ENCODE results near the gene MORN4. TPM values are rescaled to one million over a fixed set of nuclear protein-coding genes. Genes with fewer than 3 reads are reported as not detected.

The MORN4 gene
- total and polyA plus RNA-seq, 2 of the 13 experiments (the other 11 are each of a cell fraction or from before 2014, with no cell fraction given): 3.4 to 9.1 TPM

DNA sequence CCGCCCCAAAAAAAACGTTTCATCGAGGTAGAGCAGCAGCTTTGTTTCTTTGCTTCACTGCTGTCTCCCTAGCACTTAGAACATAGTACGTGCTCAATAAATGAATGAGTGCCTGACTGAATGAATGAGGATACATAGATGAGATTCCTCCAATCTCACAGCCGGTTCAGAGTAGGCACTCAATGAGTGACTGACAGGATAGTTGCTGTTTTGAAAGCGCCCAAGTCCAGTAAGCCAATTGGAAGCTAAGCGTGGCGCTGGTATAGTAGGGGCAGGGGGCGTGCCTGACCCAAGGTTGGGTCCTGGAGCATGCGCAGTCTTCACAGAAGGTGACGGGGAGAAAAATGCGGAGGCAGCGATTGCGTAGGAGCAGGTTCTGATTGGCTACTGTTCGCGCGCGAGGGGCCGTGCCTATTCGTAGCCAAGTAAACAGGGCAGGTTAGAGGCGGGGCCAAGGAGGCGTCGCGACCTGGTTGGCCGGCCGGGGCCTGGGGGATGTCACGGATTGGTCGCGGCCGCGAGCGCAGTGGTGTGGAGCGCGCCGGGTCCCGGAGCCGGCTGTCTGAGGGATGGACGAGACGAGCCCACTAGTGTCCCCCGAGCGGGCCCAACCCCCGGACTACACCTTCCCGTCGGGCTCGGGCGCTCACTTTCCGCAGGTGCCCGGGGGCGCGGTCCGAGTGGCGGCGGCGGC is 7.0 kb upstream of the MORN4 start, which contains the start of gene PI4K2A (continued):
- TF ChIP-seq, protein P1, sequence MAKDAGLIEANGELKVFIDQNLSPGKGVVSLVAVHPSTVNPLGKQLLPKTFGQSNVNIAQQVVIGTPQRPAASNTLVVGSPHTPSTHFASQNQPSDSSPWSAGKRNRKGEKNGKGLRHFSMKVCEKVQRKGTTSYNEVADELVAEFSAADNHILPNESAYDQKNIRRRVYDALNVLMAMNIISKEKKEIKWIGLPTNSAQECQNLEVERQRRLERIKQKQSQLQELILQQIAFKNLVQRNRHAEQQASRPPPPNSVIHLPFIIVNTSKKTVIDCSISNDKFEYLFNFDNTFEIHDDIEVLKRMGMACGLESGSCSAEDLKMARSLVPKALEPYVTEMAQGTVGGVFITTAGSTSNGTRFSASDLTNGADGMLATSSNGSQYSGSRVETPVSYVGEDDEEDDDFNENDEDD (CRISPR knock-in tag; IDR thresholded peaks at IDR 0.05; ENCODE audit: borderline replicate concordance): peak; percentile 86; the same call in 1 of the 2 replicates
- no peak for TF ChIP-seq ZNF850 (CRISPR knock-in tag; conservative IDR thresholded peaks at IDR 0.05)
- peak; percentile 15; the same call in 1 of the 2 replicates for TF ChIP-seq ARID5B (CRISPR knock-in tag; IDR thresholded peaks at IDR 0.05)
- TF ChIP-seq NBN (conservative IDR thresholded peaks at IDR 0.05): no peak
- TF ChIP-seq PREB (CRISPR knock-in tag; IDR thresholded peaks at IDR 0.05): no peak
- TF ChIP-seq GMEB2 (CRISPR knock-in tag; IDR thresholded peaks at IDR 0.05; ENCODE audit: low read depth): peak; percentile 49; the same call in 1 of the 2 replicates
- TF ChIP-seq KLF16 (CRISPR knock-in tag; IDR thresholded peaks at IDR 0.05): no peak
- TF ChIP-seq, protein P2, sequence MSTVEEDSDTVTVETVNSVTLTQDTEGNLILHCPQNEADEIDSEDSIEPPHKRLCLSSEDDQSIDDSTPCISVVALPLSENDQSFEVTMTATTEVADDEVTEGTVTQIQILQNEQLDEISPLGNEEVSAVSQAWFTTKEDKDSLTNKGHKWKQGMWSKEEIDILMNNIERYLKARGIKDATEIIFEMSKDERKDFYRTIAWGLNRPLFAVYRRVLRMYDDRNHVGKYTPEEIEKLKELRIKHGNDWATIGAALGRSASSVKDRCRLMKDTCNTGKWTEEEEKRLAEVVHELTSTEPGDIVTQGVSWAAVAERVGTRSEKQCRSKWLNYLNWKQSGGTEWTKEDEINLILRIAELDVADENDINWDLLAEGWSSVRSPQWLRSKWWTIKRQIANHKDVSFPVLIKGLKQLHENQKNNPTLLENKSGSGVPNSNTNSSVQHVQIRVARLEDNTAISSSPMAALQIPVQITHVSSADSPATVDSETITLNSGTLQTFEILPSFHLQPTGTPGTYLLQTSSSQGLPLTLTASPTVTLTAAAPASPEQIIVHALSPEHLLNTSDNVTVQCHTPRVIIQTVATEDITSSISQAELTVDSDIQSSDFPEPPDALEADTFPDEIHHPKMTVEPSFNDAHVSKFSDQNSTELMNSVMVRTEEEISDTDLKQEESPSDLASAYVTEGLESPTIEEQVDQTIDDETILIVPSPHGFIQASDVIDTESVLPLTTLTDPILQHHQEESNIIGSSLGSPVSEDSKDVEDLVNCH (CRISPR knock-in tag; IDR thresholded peaks at IDR 0.05): no peak
- TF ChIP-seq ATF1 (CRISPR knock-in tag; IDR thresholded peaks at IDR 0.05): peak; percentile 45; the same call in 1 of the 2 replicates
- no peak for TF ChIP-seq JARID2 (CRISPR knock-in tag; IDR thresholded peaks at IDR 0.05; ENCODE audit: insufficient replicate concordance)
- peak; percentile 58 for TF ChIP-seq ELF1 (CRISPR knock-in tag; IDR thresholded peaks at IDR 0.05)
- TF ChIP-seq, protein P3, sequence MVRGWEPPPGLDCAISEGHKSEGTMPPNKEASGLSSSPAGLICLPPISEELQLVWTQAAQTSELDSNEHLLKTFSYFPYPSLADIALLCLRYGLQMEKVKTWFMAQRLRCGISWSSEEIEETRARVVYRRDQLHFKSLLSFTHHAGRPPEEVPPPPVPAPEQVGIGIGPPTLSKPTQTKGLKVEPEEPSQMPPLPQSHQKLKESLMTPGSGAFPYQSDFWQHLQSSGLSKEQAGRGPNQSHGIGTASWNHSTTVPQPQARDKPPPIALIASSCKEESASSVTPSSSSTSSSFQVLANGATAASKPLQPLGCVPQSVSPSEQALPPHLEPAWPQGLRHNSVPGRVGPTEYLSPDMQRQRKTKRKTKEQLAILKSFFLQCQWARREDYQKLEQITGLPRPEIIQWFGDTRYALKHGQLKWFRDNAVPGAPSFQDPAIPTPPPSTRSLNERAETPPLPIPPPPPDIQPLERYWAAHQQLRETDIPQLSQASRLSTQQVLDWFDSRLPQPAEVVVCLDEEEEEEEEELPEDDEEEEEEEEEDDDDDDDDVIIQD (CRISPR knock-in tag; IDR thresholded peaks at IDR 0.05; ENCODE audit: low read depth): peak; percentile 84
- no peak for TF ChIP-seq ZFP37 (CRISPR knock-in tag; IDR thresholded peaks at IDR 0.05; ENCODE audit: borderline replicate concordance)
- TF ChIP-seq ZNF563 (CRISPR knock-in tag; IDR thresholded peaks at IDR 0.05): peak; percentile 69
- no peak for TF ChIP-seq ZNF713 (CRISPR knock-in tag; IDR thresholded peaks at IDR 0.05)
- TF ChIP-seq ZNF772 (CRISPR knock-in tag; IDR thresholded peaks at IDR 0.05): peak; percentile 12; the same call in 1 of the 2 replicates
- peak; percentile 32; the same call in 1 of the 2 replicates for TF ChIP-seq ZSCAN9 (CRISPR knock-in tag; IDR thresholded peaks at IDR 0.05; ENCODE audit: borderline replicate concordance)

Measured in HepG2 (cell line).